HepG2 (cell line): ENCODE measurements around the gene SYNM. TPM values are rescaled to one million over a fixed set of nuclear protein-coding genes. Genes with fewer than 3 reads are reported as not detected.
A peak's percentile ranks its signal among the peaks of the same experiment; 100 is the strongest.

ENCODE experiments used
- HMG20A ChIP-seq: IDR thresholded peaks from 2 replicates; pipeline ENCODE4 v1.6.1; 2016; ENCODE audit warnings: borderline replicate concordance
- SIN3B ChIP-seq: fragments of 150-350 bp; IDR thresholded peaks from 2 replicates; pipeline ENCODE4 v1.6.1; 2014; ENCODE audit warnings: low read length
- SIX4 ChIP-seq: sonication (generic); formaldehyde crosslinking; IDR thresholded peaks from 2 replicates; pipeline ENCODE4 v1.4.0; 2020; ENCODE audit warnings: missing genetic modification reagents
- SMAD3 ChIP-seq: sonication (generic); formaldehyde crosslinking; IDR thresholded peaks from 2 replicates; pipeline ENCODE4 v1.4.0; 2020; ENCODE audit warnings: missing genetic modification reagents
- SOX5 ChIP-seq: IDR thresholded peaks from 2 replicates; pipeline ENCODE4 v1.6.1; 2016; ENCODE audit warnings: borderline replicate concordance
- SYNCRIP ChIP-seq: fragments of 200-400 bp; formaldehyde crosslinking; IDR thresholded peaks from 2 replicates; pipeline ENCODE4 v1.6.1; 2018; ENCODE audit warnings: mild to moderate bottlenecking, low read depth, low read length; ENCODE audit not compliant: insufficient read depth
- ZNF510 ChIP-seq: sonication (generic); formaldehyde crosslinking; IDR thresholded peaks from 2 replicates; pipeline ENCODE4 v1.4.0; 2020; ENCODE audit warnings: low read depth, mild to moderate bottlenecking, missing genetic modification reagents
- polyA plus RNA-seq, 8 experiments: library from polyadenylated mRNA; depleted of rRNA in 3 of 8; stranded (reverse) in 7 of 8; unstranded in 1 of 8; fragments of >200 nt; fragmentation: Illumina TruSeq in 4 of 8; extraction: Trizol in 4 of 8; gene quantifications; 2 replicates each; pipeline versions ENCODE4 v1.2.1 to v1.2.3, GENCODE V29; 2011 to 2016; ENCODE audit warnings: low read depth in 4 of 8, missing spikeins in 1 of 8, mixed read lengths in 1 of 8; ENCODE audit not compliant: insufficient read depth in 1 of 8
- total RNA-seq, 5 experiments: library from RNA; depleted of rRNA; stranded (reverse); fragments of >200 nt; fragmentation: Illumina TruSeq; extraction: Trizol; gene quantifications; 2 replicates each; pipeline ENCODE4 v1.2.3, GENCODE V29; 2016; ENCODE audit warnings: low read depth in 1 of 5
- TF ChIP-seq, protein P1 (sequence below): sonication (generic); formaldehyde crosslinking; IDR thresholded peaks from 2 replicates; pipeline ENCODE4 v1.9.0; 2021; ENCODE audit warnings: mild to moderate bottlenecking, missing genetic modification reagents
- TF ChIP-seq, protein P2 (sequence below): sonication (generic); formaldehyde crosslinking; IDR thresholded peaks from 2 replicates; pipeline ENCODE4 v1.4.0; 2020; ENCODE audit warnings: missing genetic modification reagents
- TF ChIP-seq, protein P3 (sequence below): sonication (generic); formaldehyde crosslinking; IDR thresholded peaks from 2 replicates; pipeline ENCODE4 v1.8.1; 2023; ENCODE audit warnings: mild to moderate bottlenecking, missing genetic modification reagents

SYNM gene
- total and polyA plus RNA-seq, 2 of the 13 experiments (the other 11 are each of a cell fraction or from before 2014, with no cell fraction given): 1.1 to 3.7 TPM

DNA sequence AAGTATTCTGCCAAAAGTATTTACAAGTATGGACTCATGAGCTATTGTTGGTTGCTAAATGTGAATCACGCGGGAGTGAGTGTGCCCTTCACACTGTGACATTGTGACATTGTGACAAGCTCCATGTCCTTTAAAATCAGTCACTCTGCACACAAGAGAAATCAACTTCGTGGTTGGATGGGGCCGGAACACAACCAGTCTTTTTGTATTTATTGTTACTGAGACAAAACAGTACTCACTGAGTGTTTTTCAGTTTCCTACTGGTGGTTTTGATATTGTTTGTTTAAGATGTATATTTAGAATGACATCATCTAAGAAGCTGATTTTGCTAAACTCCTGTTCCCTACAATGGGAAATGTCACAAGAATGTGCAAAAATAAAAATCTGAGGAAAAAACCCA, 30.3 kb downstream of the SYNM start (continued):
- TF ChIP-seq HMG20A (CRISPR knock-in tag): peak; percentile 18; the same call in 1 of the 2 replicates
- no peak for TF ChIP-seq ZNF510
- no peak for TF ChIP-seq SYNCRIP
- no peak for TF ChIP-seq SMAD3 (CRISPR knock-in tag)
- TF ChIP-seq SIX4 (CRISPR knock-in tag): no peak
- TF ChIP-seq SOX5 (CRISPR knock-in tag): peak; percentile 27; the same call in 1 of the 2 replicates
- no peak for TF ChIP-seq SIN3B
- TF ChIP-seq, protein P1, sequence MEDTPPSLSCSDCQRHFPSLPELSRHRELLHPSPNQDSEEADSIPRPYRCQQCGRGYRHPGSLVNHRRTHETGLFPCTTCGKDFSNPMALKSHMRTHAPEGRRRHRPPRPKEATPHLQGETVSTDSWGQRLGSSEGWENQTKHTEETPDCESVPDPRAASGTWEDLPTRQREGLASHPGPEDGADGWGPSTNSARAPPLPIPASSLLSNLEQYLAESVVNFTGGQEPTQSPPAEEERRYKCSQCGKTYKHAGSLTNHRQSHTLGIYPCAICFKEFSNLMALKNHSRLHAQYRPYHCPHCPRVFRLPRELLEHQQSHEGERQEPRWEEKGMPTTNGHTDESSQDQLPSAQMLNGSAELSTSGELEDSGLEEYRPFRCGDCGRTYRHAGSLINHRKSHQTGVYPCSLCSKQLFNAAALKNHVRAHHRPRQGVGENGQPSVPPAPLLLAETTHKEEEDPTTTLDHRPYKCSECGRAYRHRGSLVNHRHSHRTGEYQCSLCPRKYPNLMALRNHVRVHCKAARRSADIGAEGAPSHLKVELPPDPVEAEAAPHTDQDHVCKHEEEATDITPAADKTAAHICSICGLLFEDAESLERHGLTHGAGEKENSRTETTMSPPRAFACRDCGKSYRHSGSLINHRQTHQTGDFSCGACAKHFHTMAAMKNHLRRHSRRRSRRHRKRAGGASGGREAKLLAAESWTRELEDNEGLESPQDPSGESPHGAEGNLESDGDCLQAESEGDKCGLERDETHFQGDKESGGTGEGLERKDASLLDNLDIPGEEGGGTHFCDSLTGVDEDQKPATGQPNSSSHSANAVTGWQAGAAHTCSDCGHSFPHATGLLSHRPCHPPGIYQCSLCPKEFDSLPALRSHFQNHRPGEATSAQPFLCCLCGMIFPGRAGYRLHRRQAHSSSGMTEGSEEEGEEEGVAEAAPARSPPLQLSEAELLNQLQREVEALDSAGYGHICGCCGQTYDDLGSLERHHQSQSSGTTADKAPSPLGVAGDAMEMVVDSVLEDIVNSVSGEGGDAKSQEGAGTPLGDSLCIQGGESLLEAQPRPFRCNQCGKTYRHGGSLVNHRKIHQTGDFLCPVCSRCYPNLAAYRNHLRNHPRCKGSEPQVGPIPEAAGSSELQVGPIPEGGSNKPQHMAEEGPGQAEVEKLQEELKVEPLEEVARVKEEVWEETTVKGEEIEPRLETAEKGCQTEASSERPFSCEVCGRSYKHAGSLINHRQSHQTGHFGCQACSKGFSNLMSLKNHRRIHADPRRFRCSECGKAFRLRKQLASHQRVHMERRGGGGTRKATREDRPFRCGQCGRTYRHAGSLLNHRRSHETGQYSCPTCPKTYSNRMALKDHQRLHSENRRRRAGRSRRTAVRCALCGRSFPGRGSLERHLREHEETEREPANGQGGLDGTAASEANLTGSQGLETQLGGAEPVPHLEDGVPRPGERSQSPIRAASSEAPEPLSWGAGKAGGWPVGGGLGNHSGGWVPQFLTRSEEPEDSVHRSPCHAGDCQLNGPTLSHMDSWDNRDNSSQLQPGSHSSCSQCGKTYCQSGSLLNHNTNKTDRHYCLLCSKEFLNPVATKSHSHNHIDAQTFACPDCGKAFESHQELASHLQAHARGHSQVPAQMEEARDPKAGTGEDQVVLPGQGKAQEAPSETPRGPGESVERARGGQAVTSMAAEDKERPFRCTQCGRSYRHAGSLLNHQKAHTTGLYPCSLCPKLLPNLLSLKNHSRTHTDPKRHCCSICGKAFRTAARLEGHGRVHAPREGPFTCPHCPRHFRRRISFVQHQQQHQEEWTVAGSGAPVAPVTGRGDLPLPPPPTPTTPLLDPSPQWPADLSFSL (CRISPR knock-in tag): 0 out of 2 replicates have a peak, but pooled peaks have one; percentile 29
- TF ChIP-seq, protein P2, sequence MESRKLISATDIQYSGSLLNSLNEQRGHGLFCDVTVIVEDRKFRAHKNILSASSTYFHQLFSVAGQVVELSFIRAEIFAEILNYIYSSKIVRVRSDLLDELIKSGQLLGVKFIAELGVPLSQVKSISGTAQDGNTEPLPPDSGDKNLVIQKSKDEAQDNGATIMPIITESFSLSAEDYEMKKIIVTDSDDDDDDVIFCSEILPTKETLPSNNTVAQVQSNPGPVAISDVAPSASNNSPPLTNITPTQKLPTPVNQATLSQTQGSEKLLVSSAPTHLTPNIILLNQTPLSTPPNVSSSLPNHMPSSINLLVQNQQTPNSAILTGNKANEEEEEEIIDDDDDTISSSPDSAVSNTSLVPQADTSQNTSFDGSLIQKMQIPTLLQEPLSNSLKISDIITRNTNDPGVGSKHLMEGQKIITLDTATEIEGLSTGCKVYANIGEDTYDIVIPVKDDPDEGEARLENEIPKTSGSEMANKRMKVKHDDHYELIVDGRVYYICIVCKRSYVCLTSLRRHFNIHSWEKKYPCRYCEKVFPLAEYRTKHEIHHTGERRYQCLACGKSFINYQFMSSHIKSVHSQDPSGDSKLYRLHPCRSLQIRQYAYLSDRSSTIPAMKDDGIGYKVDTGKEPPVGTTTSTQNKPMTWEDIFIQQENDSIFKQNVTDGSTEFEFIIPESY (CRISPR knock-in tag): peak; percentile 91
- TF ChIP-seq, protein P3, sequence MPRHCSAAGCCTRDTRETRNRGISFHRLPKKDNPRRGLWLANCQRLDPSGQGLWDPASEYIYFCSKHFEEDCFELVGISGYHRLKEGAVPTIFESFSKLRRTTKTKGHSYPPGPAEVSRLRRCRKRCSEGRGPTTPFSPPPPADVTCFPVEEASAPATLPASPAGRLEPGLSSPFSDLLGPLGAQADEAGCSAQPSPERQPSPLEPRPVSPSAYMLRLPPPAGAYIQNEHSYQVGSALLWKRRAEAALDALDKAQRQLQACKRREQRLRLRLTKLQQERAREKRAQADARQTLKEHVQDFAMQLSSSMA (CRISPR knock-in tag): no peak
- TF ChIP-seq, all 625 proteins: peak for 6
